Measurements from ENCODE around the gene CPAMD8.

DNA sequence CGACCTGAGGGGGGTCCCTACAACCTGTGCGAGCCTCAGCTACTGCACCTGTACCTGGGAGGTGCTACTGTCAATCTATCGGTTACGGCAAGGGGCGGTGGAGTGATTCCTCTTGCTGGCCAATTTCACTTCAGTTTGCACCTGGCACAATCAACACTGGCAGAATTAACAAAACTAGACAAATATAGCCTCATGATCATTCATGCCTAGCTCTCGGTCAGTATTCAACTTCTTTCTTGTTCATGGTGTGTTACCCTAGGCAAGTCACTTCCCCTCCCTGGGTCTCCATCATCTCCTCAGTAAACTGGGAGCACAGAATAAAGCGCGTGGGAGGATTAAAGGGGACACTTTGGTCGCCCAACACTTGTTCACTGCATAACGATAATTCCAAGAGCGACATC is 48.0 kb upstream of the CPAMD8 start:
- TF ChIP-seq, protein P1, sequence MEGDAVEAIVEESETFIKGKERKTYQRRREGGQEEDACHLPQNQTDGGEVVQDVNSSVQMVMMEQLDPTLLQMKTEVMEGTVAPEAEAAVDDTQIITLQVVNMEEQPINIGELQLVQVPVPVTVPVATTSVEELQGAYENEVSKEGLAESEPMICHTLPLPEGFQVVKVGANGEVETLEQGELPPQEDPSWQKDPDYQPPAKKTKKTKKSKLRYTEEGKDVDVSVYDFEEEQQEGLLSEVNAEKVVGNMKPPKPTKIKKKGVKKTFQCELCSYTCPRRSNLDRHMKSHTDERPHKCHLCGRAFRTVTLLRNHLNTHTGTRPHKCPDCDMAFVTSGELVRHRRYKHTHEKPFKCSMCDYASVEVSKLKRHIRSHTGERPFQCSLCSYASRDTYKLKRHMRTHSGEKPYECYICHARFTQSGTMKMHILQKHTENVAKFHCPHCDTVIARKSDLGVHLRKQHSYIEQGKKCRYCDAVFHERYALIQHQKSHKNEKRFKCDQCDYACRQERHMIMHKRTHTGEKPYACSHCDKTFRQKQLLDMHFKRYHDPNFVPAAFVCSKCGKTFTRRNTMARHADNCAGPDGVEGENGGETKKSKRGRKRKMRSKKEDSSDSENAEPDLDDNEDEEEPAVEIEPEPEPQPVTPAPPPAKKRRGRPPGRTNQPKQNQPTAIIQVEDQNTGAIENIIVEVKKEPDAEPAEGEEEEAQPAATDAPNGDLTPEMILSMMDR (IDR thresholded peaks at IDR 0.05 in 2 of 3, conservative IDR thresholded peaks at IDR 0.05 in 1 of 3; ENCODE audit: control insufficient read depth in 2 of 3, extremely low read depth in 1 of 3, insufficient read depth in 1 of 3, low read depth in 3 of 3, low read length in 3 of 3) = no peak
- TF ChIP-seq EP300 (IDR thresholded peaks at IDR 0.05; ENCODE audit: borderline replicate concordance in 1 of 2, control insufficient read depth in 1 of 2, low read depth in 2 of 2, low read length in 2 of 2) (no peak), TCF12 (IDR thresholded peaks at IDR 0.05; ENCODE audit: low read depth, low read length) (no peak), ASH2L (IDR thresholded peaks at IDR 0.05; ENCODE audit: borderline replicate concordance, low read depth) (no peak), BRCA1 (IDR thresholded peaks at IDR 0.05; ENCODE audit: low read depth, low read length) (no peak), JUND (IDR thresholded peaks at IDR 0.05; ENCODE audit: low read depth, low read length) (no peak), KAT2A (conservative IDR thresholded peaks at IDR 0.05; ENCODE audit: control insufficient read depth, low read depth, low read length) (no peak), TAF1 (IDR thresholded peaks at IDR 0.05; ENCODE audit: borderline replicate concordance, low read depth, low read length) (no peak)
- TF ChIP-seq, protein P2, sequence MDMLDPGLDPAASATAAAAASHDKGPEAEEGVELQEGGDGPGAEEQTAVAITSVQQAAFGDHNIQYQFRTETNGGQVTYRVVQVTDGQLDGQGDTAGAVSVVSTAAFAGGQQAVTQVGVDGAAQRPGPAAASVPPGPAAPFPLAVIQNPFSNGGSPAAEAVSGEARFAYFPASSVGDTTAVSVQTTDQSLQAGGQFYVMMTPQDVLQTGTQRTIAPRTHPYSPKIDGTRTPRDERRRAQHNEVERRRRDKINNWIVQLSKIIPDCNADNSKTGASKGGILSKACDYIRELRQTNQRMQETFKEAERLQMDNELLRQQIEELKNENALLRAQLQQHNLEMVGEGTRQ (IDR thresholded peaks at IDR 0.05; ENCODE audit: borderline replicate concordance, low read depth, low read length) = no peak
- TF ChIP-seq, protein P3, sequence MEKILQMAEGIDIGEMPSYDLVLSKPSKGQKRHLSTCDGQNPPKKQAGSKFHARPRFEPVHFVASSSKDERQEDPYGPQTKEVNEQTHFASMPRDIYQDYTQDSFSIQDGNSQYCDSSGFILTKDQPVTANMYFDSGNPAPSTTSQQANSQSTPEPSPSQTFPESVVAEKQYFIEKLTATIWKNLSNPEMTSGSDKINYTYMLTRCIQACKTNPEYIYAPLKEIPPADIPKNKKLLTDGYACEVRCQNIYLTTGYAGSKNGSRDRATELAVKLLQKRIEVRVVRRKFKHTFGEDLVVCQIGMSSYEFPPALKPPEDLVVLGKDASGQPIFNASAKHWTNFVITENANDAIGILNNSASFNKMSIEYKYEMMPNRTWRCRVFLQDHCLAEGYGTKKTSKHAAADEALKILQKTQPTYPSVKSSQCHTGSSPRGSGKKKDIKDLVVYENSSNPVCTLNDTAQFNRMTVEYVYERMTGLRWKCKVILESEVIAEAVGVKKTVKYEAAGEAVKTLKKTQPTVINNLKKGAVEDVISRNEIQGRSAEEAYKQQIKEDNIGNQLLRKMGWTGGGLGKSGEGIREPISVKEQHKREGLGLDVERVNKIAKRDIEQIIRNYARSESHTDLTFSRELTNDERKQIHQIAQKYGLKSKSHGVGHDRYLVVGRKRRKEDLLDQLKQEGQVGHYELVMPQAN (conservative IDR thresholded peaks at IDR 0.05) = no peak
- TF ChIP-seq, protein P4, sequence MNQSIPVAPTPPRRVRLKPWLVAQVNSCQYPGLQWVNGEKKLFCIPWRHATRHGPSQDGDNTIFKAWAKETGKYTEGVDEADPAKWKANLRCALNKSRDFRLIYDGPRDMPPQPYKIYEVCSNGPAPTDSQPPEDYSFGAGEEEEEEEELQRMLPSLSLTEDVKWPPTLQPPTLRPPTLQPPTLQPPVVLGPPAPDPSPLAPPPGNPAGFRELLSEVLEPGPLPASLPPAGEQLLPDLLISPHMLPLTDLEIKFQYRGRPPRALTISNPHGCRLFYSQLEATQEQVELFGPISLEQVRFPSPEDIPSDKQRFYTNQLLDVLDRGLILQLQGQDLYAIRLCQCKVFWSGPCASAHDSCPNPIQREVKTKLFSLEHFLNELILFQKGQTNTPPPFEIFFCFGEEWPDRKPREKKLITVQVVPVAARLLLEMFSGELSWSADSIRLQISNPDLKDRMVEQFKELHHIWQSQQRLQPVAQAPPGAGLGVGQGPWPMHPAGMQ (IDR thresholded peaks at IDR 0.05; ENCODE audit: borderline replicate concordance) = no peak
- TF ChIP-seq, protein P5, sequence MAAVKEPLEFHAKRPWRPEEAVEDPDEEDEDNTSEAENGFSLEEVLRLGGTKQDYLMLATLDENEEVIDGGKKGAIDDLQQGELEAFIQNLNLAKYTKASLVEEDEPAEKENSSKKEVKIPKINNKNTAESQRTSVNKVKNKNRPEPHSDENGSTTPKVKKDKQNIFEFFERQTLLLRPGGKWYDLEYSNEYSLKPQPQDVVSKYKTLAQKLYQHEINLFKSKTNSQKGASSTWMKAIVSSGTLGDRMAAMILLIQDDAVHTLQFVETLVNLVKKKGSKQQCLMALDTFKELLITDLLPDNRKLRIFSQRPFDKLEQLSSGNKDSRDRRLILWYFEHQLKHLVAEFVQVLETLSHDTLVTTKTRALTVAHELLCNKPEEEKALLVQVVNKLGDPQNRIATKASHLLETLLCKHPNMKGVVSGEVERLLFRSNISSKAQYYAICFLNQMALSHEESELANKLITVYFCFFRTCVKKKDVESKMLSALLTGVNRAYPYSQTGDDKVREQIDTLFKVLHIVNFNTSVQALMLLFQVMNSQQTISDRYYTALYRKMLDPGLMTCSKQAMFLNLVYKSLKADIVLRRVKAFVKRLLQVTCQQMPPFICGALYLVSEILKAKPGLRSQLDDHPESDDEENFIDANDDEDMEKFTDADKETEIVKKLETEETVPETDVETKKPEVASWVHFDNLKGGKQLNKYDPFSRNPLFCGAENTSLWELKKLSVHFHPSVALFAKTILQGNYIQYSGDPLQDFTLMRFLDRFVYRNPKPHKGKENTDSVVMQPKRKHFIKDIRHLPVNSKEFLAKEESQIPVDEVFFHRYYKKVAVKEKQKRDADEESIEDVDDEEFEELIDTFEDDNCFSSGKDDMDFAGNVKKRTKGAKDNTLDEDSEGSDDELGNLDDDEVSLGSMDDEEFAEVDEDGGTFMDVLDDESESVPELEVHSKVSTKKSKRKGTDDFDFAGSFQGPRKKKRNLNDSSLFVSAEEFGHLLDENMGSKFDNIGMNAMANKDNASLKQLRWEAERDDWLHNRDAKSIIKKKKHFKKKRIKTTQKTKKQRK (IDR thresholded peaks at IDR 0.05; ENCODE audit: low read depth, low read length) = no peak
- TF ChIP-seq, protein P6, sequence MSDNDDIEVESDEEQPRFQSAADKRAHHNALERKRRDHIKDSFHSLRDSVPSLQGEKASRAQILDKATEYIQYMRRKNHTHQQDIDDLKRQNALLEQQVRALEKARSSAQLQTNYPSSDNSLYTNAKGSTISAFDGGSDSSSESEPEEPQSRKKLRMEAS (IDR thresholded peaks at IDR 0.05; ENCODE audit: low read depth, low read length) = no peak

Data from GM12878 (cell line).